Activated CD8-positive, alpha-beta memory T cell treated with anti-CD3 and anti-CD28 coated beads, Interleukin-2, amount 10 ng/mL, durations not matched to agents 7 days and 5 days (primary cell): ENCODE data around the gene ME1. TPM values are rescaled to one million over a fixed set of nuclear protein-coding genes. Genes with fewer than 3 reads are reported as not detected.

ENCODE experiments used
- ATAC-seq: fragments of 150-1000 bp; cut with Tn5 transposase; one replicate; pipeline ENCODE4 v1.10.0; 2021; ENCODE audit warnings: moderate library complexity
- CTCF ChIA-PET: fragments of 350-600 bp; sonication (Branson Sonifier 250); formaldehyde crosslinking; loops from one replicate; lab custom pipeline; 2021; ENCODE audit warnings: antibody characterized with exemption; lab: Charles Lee
- DNase-seq: peaks from one replicate; pipeline ENCODE4 v3.0.0-alpha.2; 2020
- H3K27ac Mint-ChIP-seq: one replicate; pipeline ENCODE4 v1.8.0; 2021; ENCODE audit warnings: mild to moderate bottlenecking, mixed read lengths
- H3K27me3 Mint-ChIP-seq: one replicate; pipeline ENCODE4 v1.8.0; 2021; ENCODE audit warnings: mixed read lengths
- H3K36me3 Mint-ChIP-seq: one replicate; pipeline ENCODE4 v1.8.0; 2021; ENCODE audit warnings: mild to moderate bottlenecking, mixed read lengths
- H3K4me1 Mint-ChIP-seq: one replicate; pipeline ENCODE4 v1.8.0; 2021; ENCODE audit warnings: mixed read lengths
- H3K4me3 Mint-ChIP-seq: one replicate; pipeline ENCODE4 v1.8.0; 2021; ENCODE audit warnings: mild to moderate bottlenecking, moderate library complexity, mixed read lengths
- H3K9me3 Mint-ChIP-seq: one replicate; pipeline ENCODE4 v1.8.0; 2022; ENCODE audit warnings: low read depth, mixed read lengths
- total RNA-seq, 2 experiments: library from RNA; stranded (reverse); gene quantifications; one replicate each; pipeline ENCODE4 v1.2.3, GENCODE V29; 2021

The ME1 gene
- total RNA-seq, 2 experiments from 2014 or later: 0.14 to 0.20 TPM

- Mint-ChIP-seq H3K4me3 (no peak overlapping the region), H3K4me1 (no peaks in the 10 kb centered on the region), H3K36me3 (no peaks in the 10 kb centered on the region), H3K9me3 (peaks cover 2% of the 10 kb centered on the region), H3K27me3 (no peaks in the 10 kb centered on the region), H3K27ac (no peak overlapping the region)
- no peak for ATAC-seq
- no peak for DNase-seq
- CTCF ChIA-PET: no interaction called here
These were observed 12.8 kb downstream of the ME1 start for GRCh38 chr6:83417880-83418663.

GRCh38 chr6:83413068-83413467, 17.8 kb downstream of the ME1 start:
- H3K27ac Mint-ChIP-seq: no peak overlapping the region
- H3K4me3 Mint-ChIP-seq: no peak overlapping the region
- DNase-seq (no peak), ATAC-seq (no peak)
- H3K27me3 Mint-ChIP-seq: no peaks in the 10 kb centered on the region
- H3K9me3 Mint-ChIP-seq: no peaks in the 10 kb centered on the region
- H3K36me3 Mint-ChIP-seq: no peaks in the 10 kb centered on the region
- H3K4me1 Mint-ChIP-seq: no peaks in the 10 kb centered on the region
- CTCF ChIA-PET: no interaction called here

- Mint-ChIP-seq H3K9me3 (no peaks in the 10 kb centered on the region), H3K27me3 (no peaks in the 10 kb centered on the region), H3K36me3 (no peaks in the 10 kb centered on the region), H3K4me3 (no peak overlapping the region), H3K27ac (no peak overlapping the region), H3K4me1 (no peaks in the 10 kb centered on the region)
- CTCF ChIA-PET: no interaction called here
- DNase-seq (no peak), ATAC-seq (no peak)
These were observed 19.1 kb downstream of the ME1 start for GRCh38 chr6:83411731-83412130.

GRCh38 chr6:83403191-83403590, 27.7 kb downstream of the ME1 start:
- H3K4me3 Mint-ChIP-seq: no peak overlapping the region
- no peaks in the 10 kb centered on the region for H3K36me3 Mint-ChIP-seq
- no peak overlapping the region for H3K27ac Mint-ChIP-seq
- ATAC-seq (no peak), DNase-seq (no peak)
- no peaks in the 10 kb centered on the region for H3K4me1 Mint-ChIP-seq
- H3K27me3 Mint-ChIP-seq: no peaks in the 10 kb centered on the region
- H3K9me3 Mint-ChIP-seq: no peaks in the 10 kb centered on the region
- CTCF ChIA-PET: no interaction called here

GRCh38 chr6:83389606-83390005, 41.2 kb downstream of the ME1 start:
- Mint-ChIP-seq H3K27me3 (no peaks in the 10 kb centered on the region), H3K4me1 (no peaks in the 10 kb centered on the region), H3K4me3 (no peak overlapping the region), H3K27ac (no peak overlapping the region), H3K9me3 (no peaks in the 10 kb centered on the region), H3K36me3 (no peaks in the 10 kb centered on the region)
- DNase-seq (no peak), ATAC-seq (no peak)
- CTCF ChIA-PET: no interaction called here

GRCh38 chr6:83385473-83385872, 45.4 kb downstream of the ME1 start:
- no peaks in the 10 kb centered on the region for H3K27me3 Mint-ChIP-seq
- CTCF ChIA-PET: no interaction called here
- H3K27ac Mint-ChIP-seq: no peak overlapping the region

GRCh38 chr6:83384751-83385150, 46.1 kb downstream of the ME1 start:
- no peak for DNase-seq
- H3K27ac Mint-ChIP-seq: no peak overlapping the region
- no peaks in the 10 kb centered on the region for H3K27me3 Mint-ChIP-seq
- H3K4me3 Mint-ChIP-seq: no peak overlapping the region
- no peaks in the 10 kb centered on the region for H3K9me3 Mint-ChIP-seq
- CTCF ChIA-PET: no interaction called here
- ATAC-seq: no peak
- no peaks in the 10 kb centered on the region for H3K36me3 Mint-ChIP-seq
- no peaks in the 10 kb centered on the region for H3K4me1 Mint-ChIP-seq

More at GRCh38 chr6:83385473-83385872, 45.4 kb downstream of the ME1 start:
- no peak for DNase-seq
- no peaks in the 10 kb centered on the region for H3K9me3 Mint-ChIP-seq
- no peaks in the 10 kb centered on the region for H3K36me3 Mint-ChIP-seq
- no peaks in the 10 kb centered on the region for H3K4me1 Mint-ChIP-seq
- no peak overlapping the region for H3K4me3 Mint-ChIP-seq
- no peak for ATAC-seq

GRCh38 chr6:83381949-83382348, 48.9 kb downstream of the ME1 start:
- H3K27ac Mint-ChIP-seq: no peak overlapping the region
- no peak for ATAC-seq
- no peaks in the 10 kb centered on the region for H3K27me3 Mint-ChIP-seq
- no peaks in the 10 kb centered on the region for H3K9me3 Mint-ChIP-seq
- H3K36me3 Mint-ChIP-seq: no peaks in the 10 kb centered on the region
- no peak for DNase-seq
- no peak overlapping the region for H3K4me3 Mint-ChIP-seq
- CTCF ChIA-PET: no interaction called here
- H3K4me1 Mint-ChIP-seq: no peaks in the 10 kb centered on the region

- no peak for DNase-seq
- Mint-ChIP-seq H3K27ac (no peak overlapping the region), H3K9me3 (no peaks in the 10 kb centered on the region), H3K36me3 (no peaks in the 10 kb centered on the region), H3K27me3 (no peaks in the 10 kb centered on the region), H3K4me3 (no peak overlapping the region), H3K4me1 (no peaks in the 10 kb centered on the region)
- ATAC-seq: no peak
- CTCF ChIA-PET: no interaction called here
These were observed 52.0 kb downstream of the ME1 start for GRCh38 chr6:83378621-83379388.

GRCh38 chr6:83371423-83371822, 59.4 kb downstream of the ME1 start:
- no peaks in the 10 kb centered on the region for H3K4me1 Mint-ChIP-seq
- CTCF ChIA-PET: no interaction called here
- no peak overlapping the region for H3K27ac Mint-ChIP-seq
- no peak for ATAC-seq
- H3K27me3 Mint-ChIP-seq: no peaks in the 10 kb centered on the region
- H3K4me3 Mint-ChIP-seq: no peak overlapping the region
- DNase-seq: no peak
- H3K9me3 Mint-ChIP-seq: no peaks in the 10 kb centered on the region
- H3K36me3 Mint-ChIP-seq: no peaks in the 10 kb centered on the region

- no peaks in the 10 kb centered on the region for H3K4me1 Mint-ChIP-seq
- DNase-seq (no peak), ATAC-seq (no peak)
- no peak overlapping the region for H3K4me3 Mint-ChIP-seq
- H3K36me3 Mint-ChIP-seq: no peaks in the 10 kb centered on the region
- CTCF ChIA-PET: no interaction called here
- no peaks in the 10 kb centered on the region for H3K27me3 Mint-ChIP-seq
- no peaks in the 10 kb centered on the region for H3K9me3 Mint-ChIP-seq
- no peak overlapping the region for H3K27ac Mint-ChIP-seq
These were observed 60.3 kb downstream of the ME1 start for GRCh38 chr6:83370567-83370966.

GRCh38 chr6:83369692-83370091, 61.2 kb downstream of the ME1 start:
- H3K4me3 Mint-ChIP-seq: no peak overlapping the region
- no peaks in the 10 kb centered on the region for H3K4me1 Mint-ChIP-seq
- CTCF ChIA-PET: no interaction called here
- ATAC-seq: no peak
- no peaks in the 10 kb centered on the region for H3K9me3 Mint-ChIP-seq
- no peaks in the 10 kb centered on the region for H3K27me3 Mint-ChIP-seq
- no peak for DNase-seq
- no peak overlapping the region for H3K27ac Mint-ChIP-seq
- no peaks in the 10 kb centered on the region for H3K36me3 Mint-ChIP-seq

- CTCF ChIA-PET: no interaction called here
- no peaks in the 10 kb centered on the region for H3K4me1 Mint-ChIP-seq
- H3K27me3 Mint-ChIP-seq: no peaks in the 10 kb centered on the region
- H3K4me3 Mint-ChIP-seq: no peak overlapping the region
- no peaks in the 10 kb centered on the region for H3K36me3 Mint-ChIP-seq
- H3K9me3 Mint-ChIP-seq: no peaks in the 10 kb centered on the region
- no peak for DNase-seq
- no peak for ATAC-seq
- no peak overlapping the region for H3K27ac Mint-ChIP-seq
These were observed 62.3 kb downstream of the ME1 start for GRCh38 chr6:83368577-83368976.

- H3K4me1 Mint-ChIP-seq: no peaks in the 10 kb centered on the region
- H3K4me3 Mint-ChIP-seq: no peak overlapping the region
- CTCF ChIA-PET: no interaction called here
- DNase-seq: no peak
- H3K27me3 Mint-ChIP-seq: no peaks in the 10 kb centered on the region
- no peak for ATAC-seq
- no peaks in the 10 kb centered on the region for H3K9me3 Mint-ChIP-seq
- no peaks in the 10 kb centered on the region for H3K36me3 Mint-ChIP-seq
- no peak overlapping the region for H3K27ac Mint-ChIP-seq
These were observed 63.7 kb downstream of the ME1 start for GRCh38 chr6:83367104-83367503.
